Lower leg skin (tissue), 3 donors: ENCODE measurements around the gene SLC43A1.

Experiments
- POLR2A ChIP-seq, 2 donors: fragments of 450-650 bp; IDR thresholded peaks; one replicate each; pipeline ENCODE4 v1.6.1; 2016 to 2017; ENCODE audit warnings: antibody characterized with exemption in 2 of 2, mild to moderate bottlenecking in 1 of 2, moderate library complexity in 1 of 2
- TF ChIP-seq, protein P1 (sequence below), 3 donors: fragments of 450-650 bp; IDR thresholded peaks; one replicate each; pipeline ENCODE4 v1.5.1; 2016; ENCODE audit warnings: antibody characterized with exemption in 3 of 3, mild to moderate bottlenecking in 3 of 3, moderate library complexity in 2 of 3

DNA sequence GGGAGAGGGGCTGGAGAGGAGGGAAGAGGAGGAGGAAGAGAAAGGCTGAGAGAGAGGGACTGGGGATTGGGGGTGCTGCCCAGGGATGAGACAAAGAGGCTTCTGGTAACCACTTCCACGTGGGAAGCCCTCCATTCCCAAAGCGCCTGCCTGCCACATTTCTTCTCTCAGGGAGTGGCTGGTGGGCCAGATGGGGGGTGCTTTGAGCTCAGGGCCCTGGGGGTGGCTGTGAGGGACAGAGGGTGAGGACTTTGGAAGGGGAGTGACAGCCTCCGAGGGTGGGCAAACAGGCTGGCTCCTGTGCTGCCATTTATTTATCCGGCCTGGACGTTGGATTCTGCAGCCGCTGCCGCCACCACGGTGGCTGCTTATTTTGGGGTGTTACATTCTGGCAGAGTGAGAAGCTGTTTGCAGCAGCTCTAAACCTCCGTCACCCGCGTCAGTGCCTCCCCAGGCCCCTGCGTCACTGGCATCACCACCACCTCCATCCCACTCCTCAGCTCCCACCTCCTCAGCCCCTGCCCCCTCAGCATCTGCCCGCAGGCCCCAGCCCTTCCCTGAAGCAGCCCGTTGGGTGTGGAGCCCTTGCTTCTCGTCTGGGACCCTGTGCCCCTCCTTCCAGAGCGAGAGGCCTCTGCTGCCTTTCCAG is 53.5 kb downstream of the SLC43A1 start:
- no peak for TF ChIP-seq POLR2A (IDR thresholded peaks at IDR 0.05)
- TF ChIP-seq, protein P1, sequence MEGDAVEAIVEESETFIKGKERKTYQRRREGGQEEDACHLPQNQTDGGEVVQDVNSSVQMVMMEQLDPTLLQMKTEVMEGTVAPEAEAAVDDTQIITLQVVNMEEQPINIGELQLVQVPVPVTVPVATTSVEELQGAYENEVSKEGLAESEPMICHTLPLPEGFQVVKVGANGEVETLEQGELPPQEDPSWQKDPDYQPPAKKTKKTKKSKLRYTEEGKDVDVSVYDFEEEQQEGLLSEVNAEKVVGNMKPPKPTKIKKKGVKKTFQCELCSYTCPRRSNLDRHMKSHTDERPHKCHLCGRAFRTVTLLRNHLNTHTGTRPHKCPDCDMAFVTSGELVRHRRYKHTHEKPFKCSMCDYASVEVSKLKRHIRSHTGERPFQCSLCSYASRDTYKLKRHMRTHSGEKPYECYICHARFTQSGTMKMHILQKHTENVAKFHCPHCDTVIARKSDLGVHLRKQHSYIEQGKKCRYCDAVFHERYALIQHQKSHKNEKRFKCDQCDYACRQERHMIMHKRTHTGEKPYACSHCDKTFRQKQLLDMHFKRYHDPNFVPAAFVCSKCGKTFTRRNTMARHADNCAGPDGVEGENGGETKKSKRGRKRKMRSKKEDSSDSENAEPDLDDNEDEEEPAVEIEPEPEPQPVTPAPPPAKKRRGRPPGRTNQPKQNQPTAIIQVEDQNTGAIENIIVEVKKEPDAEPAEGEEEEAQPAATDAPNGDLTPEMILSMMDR (IDR thresholded peaks at IDR 0.05), result no peak
